LNCAP (cell line): ENCODE measurements around the gene PEX1.

Source experiments
- TF ChIP-seq, protein P1 (sequence below): fragments of 450-650 bp; IDR thresholded peaks from 2 replicates; pipeline ENCODE4 v1.5.1; 2017; ENCODE audit warnings: mild to moderate bottlenecking

The PEX1 gene

DNA sequence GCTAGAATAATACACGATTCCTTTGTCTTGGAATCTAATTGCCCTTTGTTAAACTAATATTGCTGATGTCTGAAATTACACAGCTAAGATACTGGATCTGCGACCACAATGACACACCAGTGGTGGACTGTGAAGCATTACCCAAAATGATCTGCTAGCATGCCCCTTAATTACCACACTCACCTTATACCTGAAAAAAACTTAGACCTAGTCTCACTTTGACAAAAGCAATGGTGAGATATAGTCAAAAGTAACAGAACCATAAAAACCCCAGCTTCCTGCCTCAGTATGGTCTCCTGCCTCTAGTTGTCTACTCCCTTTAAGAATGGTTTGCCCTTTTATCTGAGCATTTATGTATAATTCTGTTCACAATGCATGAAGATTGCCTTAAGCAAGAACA lies 29.8 kb downstream of the PEX1 start:
- TF ChIP-seq, protein P1, sequence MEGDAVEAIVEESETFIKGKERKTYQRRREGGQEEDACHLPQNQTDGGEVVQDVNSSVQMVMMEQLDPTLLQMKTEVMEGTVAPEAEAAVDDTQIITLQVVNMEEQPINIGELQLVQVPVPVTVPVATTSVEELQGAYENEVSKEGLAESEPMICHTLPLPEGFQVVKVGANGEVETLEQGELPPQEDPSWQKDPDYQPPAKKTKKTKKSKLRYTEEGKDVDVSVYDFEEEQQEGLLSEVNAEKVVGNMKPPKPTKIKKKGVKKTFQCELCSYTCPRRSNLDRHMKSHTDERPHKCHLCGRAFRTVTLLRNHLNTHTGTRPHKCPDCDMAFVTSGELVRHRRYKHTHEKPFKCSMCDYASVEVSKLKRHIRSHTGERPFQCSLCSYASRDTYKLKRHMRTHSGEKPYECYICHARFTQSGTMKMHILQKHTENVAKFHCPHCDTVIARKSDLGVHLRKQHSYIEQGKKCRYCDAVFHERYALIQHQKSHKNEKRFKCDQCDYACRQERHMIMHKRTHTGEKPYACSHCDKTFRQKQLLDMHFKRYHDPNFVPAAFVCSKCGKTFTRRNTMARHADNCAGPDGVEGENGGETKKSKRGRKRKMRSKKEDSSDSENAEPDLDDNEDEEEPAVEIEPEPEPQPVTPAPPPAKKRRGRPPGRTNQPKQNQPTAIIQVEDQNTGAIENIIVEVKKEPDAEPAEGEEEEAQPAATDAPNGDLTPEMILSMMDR = no peak

DNA sequence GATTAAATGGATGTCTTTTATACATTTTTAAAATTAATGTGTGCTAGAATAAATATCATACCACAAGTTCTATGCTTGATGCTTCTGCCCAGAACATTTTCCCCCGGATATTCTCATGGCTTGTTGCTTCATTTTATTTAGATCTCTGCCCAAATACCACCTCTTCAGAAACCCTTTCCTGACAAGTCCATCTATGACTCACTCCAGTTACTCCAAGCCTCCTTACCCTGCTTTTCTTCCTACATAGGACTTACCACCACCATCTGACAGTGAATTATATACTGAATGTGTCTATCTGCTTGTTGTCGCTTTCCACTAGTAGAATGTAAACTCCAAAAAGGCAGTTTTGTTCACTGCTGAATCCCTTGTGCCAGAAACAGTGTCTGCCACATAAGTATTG lies 31.4 kb downstream of the PEX1 start:
- TF ChIP-seq, protein P1 = no peak

DNA sequence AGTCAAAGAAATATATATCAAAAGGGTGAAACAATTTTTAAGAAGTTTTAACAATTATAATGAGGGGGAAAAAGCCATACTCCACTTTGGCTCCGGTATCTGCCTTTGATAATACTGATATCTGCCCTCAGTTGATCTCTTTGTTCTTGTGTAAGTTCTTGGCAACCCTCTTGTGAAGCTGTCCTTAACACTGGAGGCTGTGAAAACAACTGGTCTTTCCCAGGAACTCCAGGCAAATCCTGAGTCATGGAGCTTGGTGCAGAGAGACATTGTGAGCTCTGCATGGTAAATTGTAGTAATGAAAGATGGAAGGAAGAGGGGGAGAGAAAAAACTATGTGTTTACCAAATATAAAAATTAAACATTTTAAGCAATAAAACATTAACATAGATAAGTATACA lies 38.7 kb downstream of the PEX1 start:
- TF ChIP-seq, protein P1 = no peak

DNA sequence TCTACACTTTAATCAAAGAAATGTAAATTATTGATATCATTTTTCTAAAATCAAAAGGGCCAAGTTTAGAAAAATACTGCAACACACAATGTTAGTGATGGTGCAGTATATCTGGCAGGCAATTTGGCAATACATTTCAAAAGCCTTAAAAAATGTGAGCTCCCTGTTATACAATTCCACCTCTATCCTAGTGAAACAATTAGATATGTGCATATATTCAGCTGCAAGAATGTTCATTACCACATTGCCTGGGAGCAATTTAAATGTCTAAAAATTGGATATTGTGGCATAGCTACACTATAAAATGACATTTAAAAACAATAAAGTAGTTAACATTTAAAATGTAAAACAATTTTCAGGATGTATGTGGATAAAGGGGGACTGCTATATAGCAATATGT lies 40.5 kb downstream of the PEX1 start:
- TF ChIP-seq, protein P1 = no peak

DNA sequence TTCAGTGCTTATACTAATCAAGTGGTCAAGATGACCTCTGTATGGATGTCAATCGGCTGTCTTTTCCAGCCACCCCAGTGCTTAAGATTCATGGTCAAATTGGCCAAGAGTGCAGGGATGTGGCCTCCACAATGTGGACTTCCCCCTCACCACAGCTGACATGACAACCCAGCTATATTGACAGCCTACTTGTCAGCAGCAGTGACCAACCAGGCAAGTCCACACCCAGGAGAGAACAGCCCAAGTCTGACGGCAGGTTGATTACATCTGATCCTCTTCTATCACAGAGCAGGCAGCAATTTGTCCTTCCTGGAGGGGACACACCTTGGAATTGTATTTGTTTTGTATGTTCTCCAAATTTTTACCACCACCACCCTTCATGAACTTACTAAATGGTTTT lies 42.3 kb downstream of the PEX1 start:
- TF ChIP-seq, protein P1 = no peak

DNA sequence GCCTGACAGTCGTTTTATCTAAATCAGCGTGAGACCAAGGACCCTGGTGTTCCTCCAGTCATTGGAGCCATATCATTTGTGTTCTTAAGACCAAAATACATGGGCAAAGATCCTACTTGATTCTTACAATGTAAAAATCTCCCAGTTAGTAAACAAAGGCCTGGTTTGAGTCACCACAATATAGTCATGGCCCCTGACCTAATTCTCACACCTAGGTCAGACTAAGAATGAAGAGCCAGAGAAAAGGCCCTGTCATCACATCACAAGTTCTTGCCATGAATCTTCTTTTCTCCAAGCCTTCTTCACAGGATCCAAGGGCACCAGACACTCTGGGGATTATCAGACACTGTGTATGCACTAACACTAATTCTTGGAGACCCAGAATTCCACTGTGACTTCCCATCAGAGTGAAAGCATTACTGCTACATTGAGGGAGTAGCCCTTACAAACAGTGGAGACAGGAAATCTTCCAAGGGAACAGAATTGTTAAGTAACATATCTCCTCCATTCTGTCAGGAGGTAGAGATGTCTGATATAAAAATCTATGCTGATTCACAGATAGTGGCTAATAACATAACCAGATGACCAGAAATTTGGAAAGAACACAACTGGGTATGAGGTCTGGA lies 42.9 kb downstream of the PEX1 start:
- TF ChIP-seq, protein P1 = no peak

DNA sequence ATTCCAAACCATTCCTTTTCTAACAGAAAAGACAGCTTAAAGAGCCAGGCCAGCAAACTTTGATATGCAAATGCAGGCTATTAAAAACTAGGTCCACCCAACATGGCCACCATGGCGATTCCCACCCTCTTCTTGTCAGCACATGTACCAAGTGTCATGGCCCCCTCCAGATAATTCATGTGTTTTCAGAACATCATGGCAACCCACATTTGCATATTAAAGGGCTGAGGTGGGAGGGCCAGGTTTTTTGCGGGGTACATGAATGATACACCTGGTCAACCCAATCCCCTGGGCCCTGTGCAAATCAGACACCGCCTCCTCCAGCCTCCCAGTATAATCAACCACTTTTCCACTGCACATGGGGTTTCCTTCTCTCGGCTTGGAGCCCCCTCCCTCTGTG lies 49.6 kb downstream of the PEX1 start:
- TF ChIP-seq, protein P1 = no peak

DNA sequence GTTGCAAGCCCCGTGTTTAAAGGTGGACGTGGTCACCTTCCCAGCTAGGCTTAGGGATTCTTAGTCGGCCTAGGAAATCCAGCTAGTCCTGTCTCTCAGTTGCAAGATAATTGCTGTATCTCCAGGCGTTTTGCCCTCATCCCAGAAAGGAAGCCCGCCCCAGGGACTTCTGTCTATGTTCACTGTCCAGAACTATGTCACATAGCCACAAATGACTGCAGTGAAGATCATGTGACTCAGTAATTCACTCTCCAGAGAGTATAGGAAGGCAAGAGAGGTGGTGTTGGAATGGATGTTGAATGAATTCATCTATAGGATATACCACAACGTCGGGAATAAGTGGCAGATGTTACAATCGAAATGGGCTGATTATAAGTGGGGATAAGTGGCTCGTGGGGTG lies 50.2 kb downstream of the PEX1 start:
- TF ChIP-seq, protein P1 = no peak
